Ramos (cell line): Measurements from ENCODE around the gene CYB561.

Experiments
- in situ Hi-C: fragments of 300-500 bp; cut with MboI; formaldehyde crosslinking; loops from one replicate; pipeline ENCODE4 v1.14.3; 2022; ENCODE audit warnings: low sequenced_read_pairs; ENCODE audit not compliant: unreplicated experiment

CYB561 gene

DNA sequence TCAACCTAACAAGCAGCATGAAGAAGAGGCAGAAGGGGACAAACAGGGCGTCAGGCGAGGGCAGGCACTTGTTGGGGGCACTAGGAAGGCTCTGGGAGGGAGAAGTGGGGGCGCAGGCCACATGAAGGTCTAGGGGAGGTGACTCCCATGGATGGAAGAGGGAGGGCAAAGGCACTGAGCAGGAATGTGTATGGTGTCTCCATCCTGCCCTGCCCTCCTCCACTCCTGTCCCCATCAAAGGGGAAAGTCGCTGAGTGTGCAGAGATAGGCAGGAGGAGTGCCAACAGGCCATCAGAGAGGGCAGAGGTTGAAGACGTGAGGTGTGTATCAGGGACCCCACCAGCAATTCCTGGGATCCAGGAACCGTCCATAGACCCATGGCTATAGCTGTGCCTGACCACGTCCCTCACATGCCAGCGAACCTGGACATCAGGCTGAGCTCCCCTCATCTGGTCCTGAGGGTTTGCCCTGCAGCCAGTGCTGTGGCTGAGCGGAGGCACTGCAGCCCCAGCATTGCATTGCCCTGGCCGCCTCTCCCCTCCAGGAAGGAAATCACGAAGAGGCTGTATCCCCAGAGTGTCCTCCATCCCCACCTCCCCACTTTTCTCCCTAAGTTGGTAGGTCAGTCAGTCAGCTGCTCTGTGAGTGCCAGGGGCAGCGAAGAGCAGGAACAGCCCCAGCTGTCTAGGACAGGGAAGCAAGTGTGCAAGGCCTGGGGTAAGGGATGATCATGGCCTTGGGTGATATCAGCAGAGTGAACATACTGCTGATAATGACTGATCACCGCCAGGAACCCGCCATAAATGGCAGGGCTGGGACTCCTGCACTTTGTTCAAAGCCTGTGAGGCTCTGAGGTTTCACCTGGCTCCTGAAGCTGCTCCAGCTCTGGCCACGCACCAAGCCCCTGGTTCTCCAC lies 6.2 kb upstream of the CYB561 start:
- in situ Hi-C loops = no loop called here

DNA sequence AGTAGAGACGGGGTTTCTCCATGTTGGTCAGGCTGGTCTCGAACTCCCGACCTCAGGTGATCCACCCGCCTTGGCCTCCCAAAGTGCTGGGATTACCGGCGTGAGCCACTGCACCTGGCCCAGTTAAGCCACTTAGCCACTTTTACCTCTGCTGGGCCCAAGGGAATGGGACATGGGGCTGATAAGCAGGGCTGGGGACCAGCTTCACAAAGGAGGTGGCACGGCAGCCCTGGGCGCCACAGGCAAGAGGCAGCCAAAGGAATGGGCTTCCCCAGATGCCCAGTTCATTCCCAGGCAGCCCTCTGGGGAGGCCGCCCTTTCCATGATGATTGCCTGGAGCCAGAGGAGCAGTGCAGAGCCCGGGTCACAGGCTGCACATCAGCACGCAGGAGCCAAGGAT lies 5.0 kb upstream of the CYB561 start:
- in situ Hi-C loops = no loop called here

DNA sequence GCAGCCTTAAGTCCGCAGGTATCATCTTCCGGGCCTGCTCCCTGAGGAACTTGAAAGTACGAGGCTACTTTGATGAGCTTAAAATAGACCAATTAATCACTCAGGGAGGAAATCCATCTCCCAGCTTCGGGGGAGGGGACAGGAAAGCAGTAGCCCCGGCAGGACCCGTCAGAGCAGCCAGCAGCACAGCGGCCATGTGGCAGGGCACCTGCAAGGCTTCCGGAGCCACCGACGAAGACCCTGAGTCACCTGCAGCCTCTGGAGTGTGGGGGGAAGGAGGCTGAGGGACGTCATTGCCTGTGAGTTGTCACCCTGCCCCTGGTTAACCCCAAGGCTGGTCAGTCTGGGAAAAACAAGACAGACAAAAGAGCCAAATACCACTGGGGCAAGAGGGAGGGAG lies 4.4 kb upstream of the CYB561 start:
- in situ Hi-C loops = no loop called here

DNA sequence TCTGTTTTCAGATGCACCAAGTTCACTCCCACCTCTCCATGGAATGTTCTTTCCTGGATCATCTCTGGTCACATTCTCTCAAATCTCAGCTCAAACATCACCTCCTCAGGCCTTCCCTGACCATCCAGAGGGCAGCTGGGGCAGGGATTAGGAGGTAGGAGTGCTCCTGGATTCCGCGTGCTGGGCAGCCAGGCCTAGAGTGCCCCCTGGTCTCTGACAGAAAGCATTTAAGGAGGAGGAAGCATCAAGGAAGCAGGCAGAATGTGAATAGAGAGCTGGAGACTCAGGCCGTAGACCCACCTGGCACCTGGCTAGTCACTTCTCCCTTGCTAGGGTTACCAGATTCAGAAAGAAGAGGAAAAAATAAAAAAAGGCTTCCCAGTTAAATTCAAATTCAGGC lies 2.5 kb upstream of the CYB561 start:
- in situ Hi-C loops = loop anchor here (25.0 kb wide), 1 partner anchor 414 kb away; the partner anchor contains the start of gene CSH2

DNA sequence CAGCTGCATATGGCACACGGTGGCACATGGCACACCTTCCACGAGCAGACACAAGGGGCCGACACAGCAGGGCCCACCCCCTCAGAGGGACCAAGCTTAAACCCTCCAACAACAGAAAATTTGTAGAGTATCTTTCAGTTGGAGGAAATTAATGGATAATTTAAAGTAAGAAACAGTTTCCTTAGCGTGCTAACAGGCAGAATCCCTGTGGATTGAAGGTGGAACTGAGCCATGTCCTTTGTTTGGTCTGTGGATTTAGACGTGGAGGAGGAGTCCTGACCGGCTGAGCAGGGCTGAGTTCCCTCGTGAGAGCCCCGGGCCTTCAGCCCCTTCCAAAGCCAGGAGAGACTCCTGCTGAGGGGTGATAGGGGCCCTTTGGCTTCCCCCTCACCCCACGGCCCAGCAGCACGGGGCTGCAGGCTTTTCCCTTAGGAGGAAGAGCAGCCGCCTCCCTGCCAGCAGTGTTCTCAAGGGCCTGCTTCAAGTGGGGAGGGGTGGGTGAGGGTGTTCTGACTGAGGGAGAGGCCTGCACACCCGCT lies 1.4 kb upstream of the CYB561 start:
- in situ Hi-C loops = loop anchor here (25.0 kb wide), 1 partner anchor 415 kb away; the partner anchor contains the start of gene CSH2

DNA sequence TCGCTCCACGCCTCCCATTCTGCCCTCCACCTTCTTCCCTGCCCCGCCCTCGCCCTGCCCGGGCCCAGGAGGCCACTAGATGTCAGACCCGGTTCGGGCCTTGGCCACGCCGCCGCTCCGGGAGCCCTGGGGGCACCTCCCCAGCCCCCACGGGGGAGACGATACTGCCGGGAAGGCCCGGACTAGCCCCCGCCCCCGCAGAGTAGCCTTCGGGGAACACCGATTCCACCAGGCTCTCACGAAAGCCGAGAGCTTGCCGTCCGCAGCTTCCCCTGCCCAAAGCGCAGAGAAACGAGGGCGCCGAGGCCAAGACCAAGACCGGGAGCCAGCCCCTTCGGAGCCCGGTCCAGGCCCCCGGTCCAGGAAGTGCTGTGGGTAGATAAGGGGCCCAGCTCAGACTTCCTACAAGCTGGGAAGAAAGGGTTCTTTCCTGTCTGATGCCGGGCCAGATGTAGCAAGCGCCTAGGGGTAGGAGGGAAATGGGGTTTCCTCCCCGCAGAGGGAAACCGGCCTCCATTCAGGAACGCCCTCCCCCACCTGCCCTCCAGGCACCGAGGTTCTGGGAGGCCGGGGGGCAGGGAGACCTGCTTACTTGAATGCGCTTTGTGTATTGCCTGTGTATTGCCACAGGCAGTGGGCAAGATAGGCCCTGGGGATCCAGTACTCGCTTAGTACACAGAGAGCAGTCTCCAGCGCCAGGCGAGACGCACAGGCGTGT lies 806 bp upstream of the CYB561 start:
- in situ Hi-C loops = loop anchor here (25.0 kb wide), 1 partner anchor 415 kb away; the partner anchor contains the start of gene CSH2

DNA sequence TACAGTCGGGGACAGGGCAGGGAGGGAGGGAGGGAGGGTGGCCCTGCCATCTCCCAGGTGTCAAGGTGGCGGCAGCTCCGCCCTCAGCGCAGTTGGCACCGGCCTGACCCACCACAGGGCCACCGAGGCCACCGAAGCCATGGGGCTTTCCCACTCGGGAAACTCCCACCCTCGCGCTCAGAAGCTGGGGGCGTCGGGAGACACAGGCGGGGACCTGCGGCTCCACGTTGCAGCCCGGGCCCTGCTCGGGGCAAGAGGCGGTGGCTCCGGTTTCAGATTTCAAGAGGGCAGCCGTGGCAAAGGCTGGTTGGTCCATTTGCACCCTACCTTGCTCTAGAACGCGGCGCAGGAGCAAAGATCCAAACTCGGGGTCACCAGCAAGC lies 544 bp downstream of the CYB561 start:
- in situ Hi-C loops = loop anchor here (25.0 kb wide), 1 partner anchor 417 kb away; the partner anchor contains the start of gene CSH2

DNA sequence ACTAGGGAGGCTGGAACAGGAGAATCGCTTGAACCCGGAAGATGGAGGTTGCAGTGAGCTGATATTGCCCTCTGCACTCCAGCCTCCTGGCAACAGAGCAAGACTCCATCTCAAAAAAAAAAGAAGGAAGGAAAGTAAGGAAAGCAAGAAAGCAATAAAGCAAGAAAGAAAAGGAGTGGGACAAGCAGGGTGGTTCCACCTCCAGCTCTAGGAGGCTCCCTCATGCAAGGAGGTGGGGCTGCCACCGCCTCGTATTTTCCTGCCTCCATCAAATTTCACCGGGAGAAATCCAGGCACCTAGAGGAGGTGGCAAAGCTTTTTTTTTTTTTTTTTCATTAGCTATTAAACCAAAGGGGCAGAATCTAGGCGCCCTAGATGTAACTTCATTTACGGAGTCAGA lies 1.0 kb downstream of the CYB561 start:
- in situ Hi-C loops = loop anchor here (25.0 kb wide), 1 partner anchor 417 kb away; the partner anchor contains the start of gene CSH2

DNA sequence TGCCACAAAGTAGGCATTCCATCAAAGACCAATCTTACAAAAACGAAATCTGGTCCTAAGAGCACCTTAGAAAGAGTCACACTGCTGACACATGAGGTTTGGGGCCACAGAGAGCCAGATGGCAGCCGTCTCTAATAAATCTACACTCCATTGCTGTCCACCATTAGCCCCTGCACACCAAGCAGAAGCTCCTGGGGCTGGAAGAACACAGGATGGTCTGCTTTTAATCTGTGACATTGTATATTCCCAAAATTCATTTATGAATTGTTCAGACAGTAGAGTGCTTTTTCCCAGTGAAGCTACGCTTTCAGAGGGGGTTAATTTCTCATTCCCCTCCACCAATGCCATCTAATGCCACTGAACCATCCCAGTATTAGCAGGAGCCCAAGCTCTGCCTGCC lies 1.6 kb downstream of the CYB561 start:
- in situ Hi-C loops = loop anchor here (25.0 kb wide), 1 partner anchor 418 kb away; the partner anchor contains the start of gene CSH2

DNA sequence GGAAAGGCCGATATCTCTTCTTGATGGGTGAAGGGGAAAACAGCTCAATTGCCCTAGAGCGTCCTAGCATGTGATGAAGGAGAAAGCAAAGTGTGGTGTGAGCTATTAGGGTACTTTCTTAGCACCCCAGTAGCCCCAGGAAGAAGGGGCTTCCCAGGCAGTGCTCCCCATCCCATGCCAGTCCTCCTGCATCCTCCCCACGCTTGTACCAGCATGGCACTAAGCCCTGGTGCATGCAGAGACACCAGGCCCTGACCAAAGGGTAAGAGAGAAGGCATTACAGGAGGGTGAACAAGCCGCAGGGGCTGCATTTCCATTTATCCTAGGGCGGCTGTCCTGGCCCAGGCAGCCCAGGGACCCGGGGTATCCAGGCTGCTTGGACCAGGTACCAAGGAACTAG lies 3.1 kb downstream of the CYB561 start:
- in situ Hi-C loops = loop anchor here (25.0 kb wide), 1 partner anchor 419 kb away; the partner anchor contains the start of gene CSH2

DNA sequence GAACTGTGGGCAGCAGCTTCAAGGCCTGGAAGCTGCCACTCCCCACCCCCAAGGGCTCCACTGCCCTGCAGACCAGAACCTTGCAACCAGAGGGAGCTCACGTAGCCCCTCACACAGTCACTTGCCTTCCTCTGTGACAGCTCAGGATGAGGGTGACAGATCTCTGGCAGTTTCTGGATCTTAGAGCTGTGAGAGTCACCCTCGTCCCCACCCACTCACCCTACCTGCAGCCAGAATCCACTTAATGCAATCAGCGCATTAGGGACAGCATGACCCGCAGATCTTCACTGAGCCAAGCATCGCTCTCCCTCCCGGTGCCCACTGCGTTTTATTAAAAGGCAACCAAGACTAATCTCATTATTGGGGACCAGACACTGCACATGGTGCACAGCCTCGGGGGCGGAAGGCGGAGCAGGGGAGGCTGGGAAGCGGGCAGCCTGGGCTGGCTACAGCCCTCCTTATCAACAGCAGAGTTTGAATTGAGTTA lies 3.5 kb downstream of the CYB561 start:
- in situ Hi-C loops = loop anchor here (25.0 kb wide), 1 partner anchor 420 kb away; the partner anchor contains the start of gene CSH2

DNA sequence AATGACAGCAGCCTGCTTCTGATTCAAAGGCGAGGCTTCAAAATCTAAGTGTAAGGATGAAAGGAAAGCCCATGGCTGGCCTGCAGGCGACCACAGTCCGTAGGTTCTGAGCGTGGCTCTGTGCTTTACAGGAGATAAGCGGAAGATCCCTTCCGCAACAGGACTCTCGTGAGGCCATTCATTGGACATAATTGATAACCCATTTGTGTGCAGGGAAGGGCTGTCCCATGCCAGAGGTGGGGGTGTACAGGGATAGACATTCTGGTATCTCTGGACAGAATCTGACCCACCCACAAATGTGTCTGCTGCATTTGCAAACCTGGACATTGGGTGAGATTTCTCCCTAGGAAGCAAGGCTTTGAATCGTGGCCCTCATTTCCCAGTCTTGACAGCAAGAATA lies 4.0 kb downstream of the CYB561 start:
- in situ Hi-C loops = loop anchor here (25.0 kb wide), 1 partner anchor 420 kb away; the partner anchor contains the start of gene CSH2

DNA sequence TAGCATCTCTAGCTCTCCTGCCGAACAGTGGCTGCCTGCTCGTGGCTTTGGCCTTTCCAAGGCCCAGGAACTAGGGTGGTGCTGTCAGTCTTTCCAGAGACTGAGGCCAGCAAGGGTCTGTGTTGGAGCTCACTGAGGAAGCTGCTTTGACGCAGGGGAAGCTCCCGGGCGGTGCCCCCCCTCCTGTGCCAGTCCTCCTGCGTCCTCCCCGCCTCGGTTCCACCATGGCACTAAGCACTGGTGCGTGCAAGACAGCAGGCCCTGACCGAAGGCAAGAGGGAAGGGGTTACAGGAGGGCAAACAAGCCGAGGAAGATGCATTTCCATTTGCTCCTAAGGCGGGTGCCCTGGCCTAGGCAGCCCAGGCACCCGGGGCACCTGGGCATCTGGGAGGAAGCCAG lies 4.5 kb downstream of the CYB561 start:
- in situ Hi-C loops = loop anchor here (25.0 kb wide), 1 partner anchor 421 kb away; the partner anchor contains the start of gene CSH2

DNA sequence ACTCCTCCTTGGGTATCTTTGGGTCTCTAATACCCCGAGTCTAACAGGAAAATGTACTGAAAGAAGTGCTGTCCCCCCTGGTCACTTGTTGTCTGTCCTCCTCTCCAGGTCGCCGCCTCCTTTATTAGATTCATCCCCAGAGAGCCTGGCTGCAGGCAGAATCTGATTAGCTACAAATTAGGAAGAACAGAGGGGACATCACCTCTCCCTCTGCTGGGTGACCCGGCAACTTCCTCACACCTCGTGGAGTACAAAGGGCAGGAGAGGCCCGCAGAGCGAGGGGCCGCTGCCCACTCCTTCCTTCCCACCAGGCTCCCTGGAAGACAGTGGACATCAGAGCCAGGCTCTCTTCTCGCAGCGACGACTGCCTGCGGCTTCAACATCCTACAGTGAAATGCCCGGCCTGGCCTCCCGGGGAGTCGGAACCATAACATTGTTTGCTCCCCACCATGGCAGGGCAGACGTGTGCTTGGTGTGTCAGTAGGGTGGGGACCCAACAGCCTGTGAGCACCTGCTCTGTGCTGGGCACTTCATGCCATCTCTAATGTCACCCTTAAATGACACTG lies 5.3 kb downstream of the CYB561 start:
- in situ Hi-C loops = loop anchor here (25.0 kb wide), 1 partner anchor 421 kb away; the partner anchor contains the start of gene CSH2

DNA sequence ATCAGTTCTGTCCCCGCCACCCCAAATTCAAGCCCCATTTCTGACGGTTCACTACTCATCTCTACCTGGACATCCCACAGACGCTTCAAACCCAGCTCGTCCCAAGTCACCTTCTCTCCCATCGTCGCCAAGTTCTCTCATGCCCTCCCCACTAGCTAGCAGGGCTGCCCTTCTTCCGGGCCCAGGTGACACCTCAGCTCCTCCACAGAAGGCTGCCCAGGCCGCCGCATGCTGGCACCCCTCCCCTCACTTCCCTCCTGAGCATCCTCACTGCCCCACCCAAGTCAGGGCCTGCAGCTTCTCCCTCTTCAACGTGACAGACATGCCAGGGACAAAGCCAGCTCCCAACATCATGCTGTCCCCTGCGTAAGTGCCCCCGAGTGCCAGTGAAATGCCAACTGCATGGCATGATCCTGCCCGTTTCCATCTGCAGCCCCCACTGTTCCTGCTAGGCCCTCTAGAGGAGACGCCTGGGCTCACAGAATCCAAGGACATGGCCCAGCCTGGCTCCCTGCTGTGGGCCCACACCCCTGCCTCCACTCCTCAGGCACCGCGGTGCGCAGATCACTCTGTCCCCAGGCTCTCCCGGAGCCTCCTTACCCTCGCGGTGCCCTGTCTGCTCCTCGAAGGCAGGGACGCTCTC lies 5.9 kb downstream of the CYB561 start:
- in situ Hi-C loops = loop anchor here (25.0 kb wide), 1 partner anchor 422 kb away; the partner anchor contains the start of gene CSH2

DNA sequence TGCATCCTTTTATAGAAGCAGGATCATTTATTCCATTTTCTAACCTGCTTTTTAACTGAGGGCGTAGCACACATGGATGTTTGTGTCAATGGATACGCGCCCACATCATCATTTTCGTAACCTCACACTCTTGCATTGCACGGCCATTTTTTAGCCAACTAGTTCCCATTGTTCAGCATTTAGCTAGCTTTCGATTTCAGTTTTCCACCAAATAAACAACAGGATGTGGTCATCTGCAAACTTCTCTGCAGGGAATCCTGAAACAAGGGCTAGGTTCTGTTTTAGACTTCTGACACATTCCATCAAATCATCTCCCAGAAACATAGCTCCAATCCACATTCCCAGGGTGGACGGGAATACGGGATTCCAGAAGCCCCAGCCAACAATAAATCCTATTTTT lies 6.4 kb downstream of the CYB561 start:
- in situ Hi-C loops = loop anchor here (25.0 kb wide), 1 partner anchor 423 kb away; the partner anchor contains the start of gene CSH2

DNA sequence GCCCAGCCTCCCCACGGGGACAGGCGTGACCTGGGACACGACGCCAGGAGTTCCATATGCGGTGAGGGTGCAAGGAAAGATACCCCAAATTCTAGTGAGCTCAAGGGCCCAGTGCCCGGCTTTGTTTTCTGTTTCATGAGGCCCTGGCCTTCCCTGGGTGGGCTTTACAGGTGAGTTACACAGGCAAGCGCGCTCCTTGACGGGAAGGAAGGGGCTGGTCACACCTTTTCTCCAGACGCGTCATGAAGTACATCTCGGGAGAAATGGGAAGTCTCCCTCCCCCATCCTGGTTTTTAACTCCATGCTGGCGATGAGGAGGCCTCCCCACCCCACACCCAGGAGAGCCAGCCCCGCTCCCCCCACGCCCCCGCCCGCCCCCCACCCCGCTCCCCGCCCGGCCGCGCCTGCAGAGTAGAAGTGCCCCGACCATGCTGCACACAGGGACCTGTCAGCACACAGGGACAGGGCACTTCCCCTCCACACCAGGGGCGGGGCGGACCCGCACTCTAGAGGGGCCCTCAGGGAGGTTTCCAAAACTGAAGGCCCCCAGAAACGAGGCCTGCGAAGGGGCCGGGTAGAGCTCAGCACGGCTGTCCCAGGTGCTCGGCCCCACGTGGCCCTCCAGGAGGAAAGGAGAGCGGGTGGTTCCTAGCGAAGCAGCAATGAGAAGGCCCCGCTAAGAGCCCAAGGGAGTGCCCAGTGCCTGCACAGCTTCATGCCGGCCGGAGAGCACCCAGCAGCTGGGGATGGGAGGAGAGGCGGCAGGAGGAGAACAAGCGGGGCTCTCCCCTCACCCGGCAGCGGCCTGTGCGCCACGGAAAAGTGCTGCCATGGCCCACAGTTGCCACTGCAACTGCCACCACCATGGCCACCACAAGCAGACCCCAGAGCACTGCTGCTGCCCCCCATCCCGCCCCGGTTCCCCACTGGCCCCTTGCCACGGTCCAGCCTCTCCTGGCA lies 7.7 kb downstream of the CYB561 start:
- in situ Hi-C loops = loop anchor here (25.0 kb wide), 1 partner anchor 424 kb away; the partner anchor contains the start of gene CSH2
